ENCODE measurements around the gene HTT. TPM values are rescaled to one million over a fixed set of nuclear protein-coding genes. Genes with fewer than 3 reads are reported as not detected.
A peak's percentile ranks its signal among the peaks of the same experiment; 100 is the strongest.

Gene HTT
- total and polyA plus RNA-seq, 2 of the 8 experiments (the other 6 are each of a cell fraction or from before 2014, with no cell fraction given), result 24.0 to 71.0 TPM

GRCh38 chr4:3250956-3251690 lies 176.6 kb downstream of the HTT start:
- Histone ChIP-seq H3K4ac (replicated peaks; ENCODE audit: insufficient read length, low read depth, low read length) (no peak overlapping the region), H3K36me3 (ENCODE audit: control insufficient read depth in 2 of 4, insufficient read depth in 4 of 4, low read length in 3 of 4) (no peaks in the 10 kb centered on the region), H2BK12ac (ENCODE audit: low read depth, low read length) (no peak overlapping the region), H3K27ac (ENCODE audit: low read depth, low read length) (no peak overlapping the region), H3K4me2 (ENCODE audit: insufficient read depth in 1 of 2, low read depth in 2 of 2, low read length in 2 of 2) (no peak overlapping the region; a peak in 1 of 4 replicates), H2BK20ac (ENCODE audit: low read length) (no peak overlapping the region), H3K79me1 (ENCODE audit: low read depth, low read length) (no peaks in the 10 kb centered on the region), H3K18ac (ENCODE audit: extremely low read depth, low read length) (no peak overlapping the region), H3K56ac (replicated peaks; ENCODE audit: insufficient read length, low read depth, low read length) (no peak overlapping the region), H3K27me3 (replicated peaks in 1 of 4; ENCODE audit: control insufficient read depth in 3 of 4, extremely low read depth in 1 of 4, insufficient read depth in 3 of 4, low read length in 3 of 4) (no peaks in the 10 kb centered on the region), H3K4me1 (replicated peaks in 1 of 4; ENCODE audit: control insufficient read depth in 3 of 4, insufficient read depth in 4 of 4, low read length in 3 of 4) (peaks cover 0 to 8% (median 0%) of the 10 kb centered on the region in 4 experiments; a peak in 3 of 7 replicates), H3K9ac (replicated peaks in 1 of 4; ENCODE audit: extremely low read depth in 1 of 4, low read depth in 3 of 4, low read length in 3 of 4) (no peak overlapping the region), H3K9me3 (ENCODE audit: insufficient read depth in 2 of 2, low read depth in 1 of 2, low read length in 1 of 2) (no peaks in the 10 kb centered on the region), H4K20me1 (replicated peaks in 1 of 2; ENCODE audit: control insufficient read depth in 1 of 2, insufficient read depth in 2 of 2, low read length in 2 of 2) (peaks cover 1 to 6% of the 10 kb centered on the region in 2 experiments), H3K23me2 (ENCODE audit: low read depth, low read length) (no peaks in the 10 kb centered on the region), H2BK15ac (ENCODE audit: low read length) (no peak overlapping the region), H3K23ac (ENCODE audit: insufficient read length) (no peak overlapping the region), H2AK5ac (ENCODE audit: low read depth, low read length) (no peak overlapping the region), H3K79me2 (ENCODE audit: control insufficient read depth in 1 of 2, insufficient read depth in 2 of 2, low read length in 2 of 2) (no peaks in the 10 kb centered on the region), H4K8ac (ENCODE audit: extremely low read depth, insufficient read depth, low read length) (peak overlapping the region; percentile 22), H4K91ac (replicated peaks; ENCODE audit: insufficient read length, low read length) (no peak overlapping the region), H2BK120ac (replicated peaks; ENCODE audit: low read depth, low read length) (no peak overlapping the region), H2BK5ac (ENCODE audit: low read depth, low read length) (0 out of 2 replicates have a peak overlapping the region, but pooled peaks have one; percentile 60), H3K4me3 (ENCODE audit: extremely low read depth in 1 of 4, insufficient read depth in 2 of 4, low read depth in 3 of 4, low read length in 4 of 4) (no peak overlapping the region), H4K5ac (ENCODE audit: insufficient read length, low read depth, low read length) (no peak overlapping the region), H3K14ac (ENCODE audit: insufficient read length) (no peak overlapping the region), H2AFZ (ENCODE audit: low read length) (no peak overlapping the region)
- POLR2A ChIA-PET (ENCODE audit: partially characterized antibody), result interaction anchor here (1.9 kb wide), 1 partner anchor 67 kb away, joined by 4 read pairs; no protein-coding TSS in a partner anchor
- DNase-seq (ENCODE audit: low read depth in 1 of 2, low spot score in 2 of 2), result no peak
- CTCF ChIA-PET (ENCODE audit: partially characterized antibody), result interaction anchor here (0.9 kb wide), 1 partner anchor 10 kb away, joined by 3 read pairs; no protein-coding TSS in a partner anchor
- FAIRE-seq, result no peak
- 81% methylated on average over 19 of the region's 19 CpGs; no CpG with 5 or more reads in 1 of the 2 experiments for WGBS, 2 experiments (ENCODE audit: extremely low coverage in 1 of 2, insufficient coverage in 1 of 2, insufficient read length in 1 of 2, insufficient replicate concordance in 2 of 2, low coverage in 1 of 2, low lambda C conversion rate in 2 of 2, missing lambda C conversion rate in 1 of 2)
- no peak for TF ChIP-seq TAF1 (IDR thresholded peaks at IDR 0.05; ENCODE audit: low read depth, low read length)
- TF ChIP-seq SP1 (IDR thresholded peaks at IDR 0.05; ENCODE audit: low read depth, low read length), result no peak
- TF ChIP-seq USF2 (IDR thresholded peaks at IDR 0.05; ENCODE audit: low read length), result no peak
- TF ChIP-seq SAP30 (IDR thresholded peaks at IDR 0.05; ENCODE audit: insufficient read depth, insufficient replicate concordance, low read length), result no peak
- TF ChIP-seq CTCF (IDR thresholded peaks at IDR 0.05; ENCODE audit: control extremely low read depth in 1 of 3, insufficient read depth in 1 of 3, low read depth in 1 of 3, low read length in 3 of 3), result no peak
- TF ChIP-seq BRCA1 (IDR thresholded peaks at IDR 0.05; ENCODE audit: low read depth, low read length), result no peak
- no peak for TF ChIP-seq CREB1 (IDR thresholded peaks at IDR 0.05)
- TF ChIP-seq YY1 (IDR thresholded peaks at IDR 0.05; ENCODE audit: low read depth, low read length), result no peak
- TF ChIP-seq CEBPB (IDR thresholded peaks at IDR 0.05; ENCODE audit: low read depth, low read length), result no peak
- no peak for TF ChIP-seq SIX5 (IDR thresholded peaks at IDR 0.05; ENCODE audit: low read depth, low read length)
